ENCODE results near the gene NTN1. TPM values are rescaled to one million over a fixed set of nuclear protein-coding genes. Genes with fewer than 3 reads are reported as not detected.
A peak's percentile ranks its signal among the peaks of the same experiment; 100 is the strongest.

The NTN1 gene
- total RNA-seq, 2 donors from 2014 or later, result 99.9 to 167 TPM

DNA sequence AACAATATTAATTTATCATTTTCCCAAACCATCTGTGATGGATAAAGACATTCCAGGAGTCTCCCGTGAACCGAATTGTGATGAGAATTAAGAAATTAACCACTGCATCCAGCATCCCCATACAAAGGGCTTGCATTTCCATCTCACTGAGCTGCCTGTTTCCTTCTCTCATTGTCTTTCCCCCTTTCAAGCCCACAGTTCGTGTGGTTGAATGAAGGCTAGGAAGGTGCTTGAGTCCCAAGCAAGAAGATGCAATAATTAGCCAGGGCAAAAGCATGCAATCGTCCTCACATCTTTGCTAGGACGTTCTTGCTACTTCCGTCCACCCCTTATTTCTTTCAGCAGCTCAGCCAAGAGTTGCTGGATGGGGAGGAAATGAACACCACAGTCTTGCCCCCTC lies 146.1 kb downstream of the NTN1 start:
- DNase-seq, result no peak
- intact Hi-C loops (cut with DNase I), result no loop called here
- no peak for ATAC-seq

DNA sequence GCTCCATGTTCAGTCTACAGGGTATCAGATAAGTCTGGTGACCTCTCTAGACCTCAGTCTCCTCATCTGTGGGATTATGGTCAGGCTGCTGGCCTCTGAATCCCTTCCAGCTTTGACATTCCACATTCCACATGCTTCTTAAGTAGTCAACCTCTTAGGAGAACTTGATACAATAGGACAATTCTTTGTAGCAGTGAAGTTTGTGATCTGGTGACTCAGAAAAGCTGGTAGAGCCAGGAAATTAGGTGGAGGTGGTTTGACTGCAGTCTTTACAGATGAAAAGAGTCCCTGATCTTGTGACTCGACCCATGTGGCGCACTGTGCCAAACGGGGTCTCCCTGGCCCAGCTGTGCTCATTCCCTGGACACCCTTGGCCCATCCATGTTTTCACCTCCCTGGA lies 147.8 kb downstream of the NTN1 start:
- intact Hi-C loops (cut with DNase I), result no loop called here
- no peak for ATAC-seq
- no peak for DNase-seq

DNA sequence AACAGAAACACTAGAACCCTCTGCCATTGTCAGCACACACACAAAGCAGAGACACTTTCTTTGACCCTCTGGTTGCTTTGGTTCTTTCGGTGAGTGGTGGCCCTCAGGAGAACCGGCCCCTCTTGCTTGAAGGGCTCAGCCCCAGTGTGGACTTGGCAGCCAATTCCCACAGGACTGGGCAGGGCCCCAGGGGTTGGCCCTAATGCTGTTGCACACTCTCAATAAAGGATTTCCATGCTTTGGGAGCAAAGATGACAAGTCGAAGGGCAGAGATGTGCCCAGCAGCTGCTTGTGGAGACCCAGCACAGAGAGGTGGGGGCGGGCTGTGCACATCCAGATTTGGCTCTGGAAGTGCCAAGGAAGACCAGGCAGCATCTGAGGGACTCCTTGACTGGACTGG lies 149.0 kb downstream of the NTN1 start:
- ATAC-seq, result no peak
- intact Hi-C loops (cut with DNase I), result loop anchor here in 1 of 2 donors (10.0 kb wide), 1 partner anchor 176 kb away; no protein-coding TSS in a partner anchor

DNA sequence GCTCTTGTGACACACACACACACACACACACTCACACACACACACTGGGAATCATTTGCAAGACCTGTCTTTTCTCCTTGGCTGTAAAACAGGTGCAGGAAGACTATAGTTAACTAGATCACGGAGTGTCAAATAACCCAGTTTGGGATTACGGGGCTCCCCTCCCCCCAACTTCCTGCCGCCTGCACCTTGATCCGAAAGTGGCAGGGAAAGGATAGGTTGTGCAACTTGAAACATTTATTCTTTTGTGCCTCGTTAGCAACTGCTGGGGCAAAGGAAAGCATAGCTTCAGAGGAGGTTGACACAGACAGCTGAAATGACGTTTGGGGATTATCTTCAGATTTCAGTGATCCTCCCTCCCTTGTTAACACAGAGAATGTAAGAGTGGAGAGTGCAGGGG lies 149.5 kb downstream of the NTN1 start:
- intact Hi-C loops (cut with DNase I), result loop anchor here in 1 of 2 donors (10.0 kb wide), 1 partner anchor 176 kb away; no protein-coding TSS in a partner anchor
- no peak for DNase-seq
- ATAC-seq, result no peak

More for the DNA sequence above, 149.0 kb downstream of the NTN1 start:
- DNase-seq, result no peak

DNA sequence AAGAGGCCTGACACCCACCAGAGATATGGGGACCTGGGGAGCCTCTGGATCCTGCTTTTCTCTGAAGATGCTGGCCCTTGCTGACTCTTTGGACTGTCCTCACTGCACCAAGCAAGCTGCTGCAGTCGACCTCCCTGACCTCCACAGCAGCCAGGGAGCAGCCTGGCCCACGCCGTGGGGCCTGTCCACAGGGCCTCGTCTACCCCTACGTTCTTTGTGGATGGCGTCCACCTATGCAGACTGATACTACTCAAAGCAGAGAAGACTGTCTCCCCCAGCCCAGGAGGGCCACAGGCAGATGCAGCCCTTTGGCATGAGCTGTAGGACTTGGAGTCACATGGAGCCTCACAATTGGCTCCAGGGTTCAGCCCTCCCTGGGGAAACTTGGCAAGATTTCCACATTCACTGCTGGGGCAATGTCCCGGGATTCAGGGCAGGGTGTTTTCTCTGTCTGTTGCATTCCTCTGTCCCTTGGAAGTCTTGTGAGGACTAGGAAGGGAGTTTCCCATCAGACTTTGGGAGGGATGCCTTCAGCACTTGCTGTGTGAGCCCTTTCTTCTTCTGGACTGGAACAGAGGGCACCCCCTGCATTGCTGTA lies 152.2 kb downstream of the NTN1 start:
- intact Hi-C loops (cut with DNase I), result loop anchor here in 1 of 2 donors (10.0 kb wide), 1 partner anchor 179 kb away; no protein-coding TSS in a partner anchor
- ATAC-seq (peak in 1 of 2 donors; percentile 40), DNase-seq (no peak)

DNA sequence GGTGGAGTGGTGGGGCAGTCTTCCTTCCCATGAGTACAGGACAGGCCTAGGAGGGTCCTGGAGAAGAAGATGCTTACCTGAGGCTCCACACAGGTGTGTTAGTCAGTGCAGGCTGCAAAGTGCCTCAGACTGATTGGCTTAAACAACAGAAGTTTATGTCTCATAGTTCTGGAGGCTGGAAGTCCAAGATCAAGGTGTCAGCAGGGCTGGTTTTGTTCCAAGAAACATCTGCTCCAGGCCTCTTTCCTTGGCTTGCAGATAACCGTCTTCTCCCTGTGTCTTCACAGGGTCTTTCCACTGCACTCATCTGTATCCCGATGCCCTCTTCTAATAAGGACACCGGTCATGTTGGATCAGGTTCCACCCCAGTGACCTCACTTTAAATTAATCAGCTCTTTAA lies 153.0 kb downstream of the NTN1 start:
- intact Hi-C loops (cut with DNase I), result loop anchor here in 1 of 2 donors (10.0 kb wide), 1 partner anchor 180 kb away; no protein-coding TSS in a partner anchor
- ATAC-seq, result no peak

DNA sequence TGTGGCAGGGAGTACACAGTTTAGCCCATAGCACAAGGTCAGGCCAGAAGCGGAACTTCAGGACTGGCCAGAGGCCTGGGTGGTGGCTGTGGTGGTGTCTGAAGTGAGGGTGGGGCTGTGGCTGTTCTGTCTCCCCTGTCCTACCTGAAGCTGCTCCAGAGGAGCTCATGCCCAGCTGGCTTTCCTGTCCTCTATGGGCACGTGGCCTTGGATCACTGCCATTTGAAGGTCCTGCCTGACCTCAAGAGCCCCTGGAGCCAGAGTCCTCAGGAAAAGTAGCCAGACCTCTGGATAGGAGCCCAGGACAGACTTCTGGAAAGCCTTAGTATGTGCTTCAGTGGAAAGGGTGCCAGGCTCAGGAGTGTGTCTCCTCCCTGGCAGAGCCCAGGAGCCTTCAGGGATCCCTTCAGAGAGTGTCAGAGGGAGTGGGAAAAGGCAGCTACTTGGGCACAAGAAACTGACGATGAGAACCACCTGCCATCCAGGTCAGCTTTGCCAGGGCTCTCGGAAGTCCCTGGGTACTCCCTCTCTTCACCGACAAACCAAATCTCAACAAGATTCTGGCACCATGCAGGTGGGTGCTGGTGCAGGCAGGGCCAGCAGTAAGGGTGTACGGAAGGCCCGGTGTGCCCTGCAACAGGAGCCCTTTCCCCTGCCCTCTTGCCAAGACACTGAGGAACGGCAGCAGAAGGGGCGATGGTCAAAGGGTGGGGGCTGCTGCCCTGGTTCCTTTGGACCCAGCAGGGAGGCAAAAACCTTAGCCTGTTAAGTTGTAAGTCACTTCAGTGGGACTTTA lies 153.7 kb downstream of the NTN1 start:
- DNase-seq (peak; percentile 53), ATAC-seq (peak in 1 of 2 donors; percentile 56)
- intact Hi-C loops (cut with DNase I), result loop anchor here in 1 of 2 donors (10.0 kb wide), 1 partner anchor 180 kb away; no protein-coding TSS in a partner anchor

More for the DNA sequence above, 153.0 kb downstream of the NTN1 start:
- DNase-seq, result no peak

DNA sequence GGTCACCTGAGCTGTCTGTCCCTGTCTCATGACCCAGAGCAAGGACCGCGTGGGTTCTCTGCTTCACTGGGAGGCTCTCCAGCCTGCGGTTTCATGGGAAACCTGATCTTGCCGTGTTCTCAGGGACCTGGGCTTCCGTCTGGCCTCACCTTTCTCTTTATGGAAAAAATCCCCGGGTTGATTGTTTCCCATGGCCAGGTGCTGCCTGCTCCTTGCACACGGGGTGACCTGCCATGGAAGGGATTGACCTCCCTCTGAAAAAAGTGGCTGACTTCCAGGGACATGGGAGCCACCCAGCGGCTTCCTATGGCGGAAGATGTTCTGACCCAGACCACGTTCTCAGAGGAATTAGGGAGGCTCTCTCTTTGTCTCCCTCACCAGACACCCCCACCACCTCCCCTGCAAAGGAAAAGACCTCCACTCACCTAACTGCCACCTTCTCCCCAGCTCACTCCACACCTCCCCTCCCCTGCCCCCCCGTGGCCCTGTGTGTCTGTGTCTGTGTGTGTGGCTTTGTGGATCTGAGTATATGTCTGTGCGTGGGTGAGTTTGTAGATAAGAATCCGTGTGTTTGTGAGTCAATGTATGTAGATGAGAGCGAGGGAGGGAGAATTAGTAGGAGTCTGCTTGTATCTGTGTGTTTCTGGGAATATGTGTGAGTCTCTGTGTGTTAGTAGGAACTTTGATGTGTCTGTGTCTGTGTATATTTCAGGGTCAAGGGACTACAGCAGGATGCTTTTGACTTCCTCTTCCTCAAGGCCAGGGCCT lies 154.6 kb downstream of the NTN1 start:
- no peak for ATAC-seq
- intact Hi-C loops (cut with DNase I), result loop anchor here in 1 of 2 donors (10.0 kb wide), 1 partner anchor 181 kb away; no protein-coding TSS in a partner anchor

DNA sequence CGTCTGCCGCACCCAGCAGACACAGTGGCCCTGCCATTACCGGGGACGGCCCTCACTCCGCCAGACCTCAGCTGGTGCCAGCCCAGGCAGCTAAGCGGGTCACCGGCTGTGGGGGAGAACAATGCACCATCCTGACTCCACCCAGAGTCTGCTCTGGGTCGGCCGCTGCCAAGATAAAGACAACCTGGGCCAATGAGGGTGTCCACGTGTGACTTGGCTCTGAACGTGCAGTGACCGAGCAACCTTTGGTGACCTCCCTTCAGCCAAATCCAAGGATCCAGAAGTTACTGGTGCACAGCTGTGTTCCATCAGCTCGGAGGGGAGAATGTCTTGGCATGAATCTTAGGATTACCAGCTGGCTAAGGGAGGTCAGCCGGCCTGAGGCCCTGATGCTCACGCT lies 155.9 kb downstream of the NTN1 start:
- intact Hi-C loops (cut with DNase I), result loop anchor here in 1 of 2 donors (10.0 kb wide), 1 partner anchor 182 kb away; no protein-coding TSS in a partner anchor
- DNase-seq (peak; percentile 70), ATAC-seq (peak; percentile 36 to 73)

More for the DNA sequence above, 154.6 kb downstream of the NTN1 start:
- no peak for DNase-seq

DNA sequence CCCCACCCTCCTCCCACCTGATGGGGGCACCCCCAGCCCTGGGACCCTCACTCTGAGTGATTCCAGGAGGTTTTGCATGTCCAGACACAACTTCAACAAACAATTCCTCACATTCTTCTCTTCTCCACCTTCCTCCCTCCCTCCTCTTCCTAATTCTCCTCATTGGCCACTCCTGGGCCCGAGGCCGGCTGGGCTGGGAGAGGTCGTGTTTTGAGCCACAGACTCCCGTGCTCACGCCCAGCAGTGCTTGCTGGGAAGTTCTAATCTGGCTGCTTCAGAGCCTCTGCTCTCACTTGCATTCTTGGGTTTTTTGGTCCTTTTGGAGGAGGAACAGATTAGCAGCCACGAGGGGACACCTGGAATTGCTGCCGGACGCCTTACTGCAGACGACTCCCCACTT lies 157.0 kb downstream of the NTN1 start:
- ATAC-seq (peak in 1 of 2 donors; percentile 34), DNase-seq (no peak)
- intact Hi-C loops (cut with DNase I), result loop anchor here in 1 of 2 donors (10.0 kb wide), 1 partner anchor 184 kb away; no protein-coding TSS in a partner anchor

DNA sequence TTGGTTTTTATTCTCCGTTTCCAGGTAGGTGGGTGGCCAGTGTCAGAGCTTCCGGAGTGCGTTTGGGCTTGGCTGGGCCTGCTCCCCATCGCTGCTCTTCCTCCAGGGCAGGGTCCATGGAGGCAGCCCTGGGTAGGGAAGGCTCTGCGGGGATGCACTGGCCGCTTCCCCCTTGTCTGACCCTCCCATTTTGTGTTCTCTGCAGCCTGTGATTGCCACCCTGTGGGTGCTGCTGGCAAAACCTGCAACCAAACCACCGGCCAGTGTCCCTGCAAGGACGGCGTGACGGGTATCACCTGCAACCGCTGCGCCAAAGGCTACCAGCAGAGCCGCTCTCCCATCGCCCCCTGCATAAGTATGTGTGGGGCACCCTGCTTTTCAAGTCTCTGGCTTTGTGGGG lies 158.3 kb downstream of the NTN1 start:
- intact Hi-C loops (cut with DNase I), result loop anchor here in 1 of 2 donors (10.0 kb wide), 2 partner anchors 55 to 185 kb away; no protein-coding TSS in a partner anchor
- ATAC-seq (no peak), DNase-seq (no peak)

DNA sequence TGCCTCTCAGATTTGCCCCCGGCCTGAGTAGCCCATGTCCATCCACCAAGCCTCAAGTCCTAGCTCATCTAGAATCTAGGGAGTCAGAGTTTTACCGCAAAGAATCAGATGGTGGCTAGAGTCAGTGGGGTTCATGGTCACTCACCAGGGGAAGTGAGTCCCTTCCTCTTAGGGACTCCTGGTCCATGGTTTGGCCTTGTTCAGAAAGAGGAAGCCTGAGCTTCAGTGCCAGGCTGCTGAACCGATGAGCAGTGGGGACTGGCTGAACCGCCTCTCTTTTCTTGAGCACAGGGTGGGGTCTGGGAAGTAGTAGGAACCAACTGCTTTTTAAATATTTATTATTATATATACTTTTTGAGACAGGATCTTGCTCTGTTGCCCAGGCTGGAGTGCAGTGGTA lies 160.3 kb downstream of the NTN1 start:
- DNase-seq, result no peak
- no peak for ATAC-seq
- intact Hi-C loops (cut with DNase I), result loop anchor here in 1 of 2 donors (10.0 kb wide), 1 partner anchor 57 kb away; no protein-coding TSS in a partner anchor

DNA sequence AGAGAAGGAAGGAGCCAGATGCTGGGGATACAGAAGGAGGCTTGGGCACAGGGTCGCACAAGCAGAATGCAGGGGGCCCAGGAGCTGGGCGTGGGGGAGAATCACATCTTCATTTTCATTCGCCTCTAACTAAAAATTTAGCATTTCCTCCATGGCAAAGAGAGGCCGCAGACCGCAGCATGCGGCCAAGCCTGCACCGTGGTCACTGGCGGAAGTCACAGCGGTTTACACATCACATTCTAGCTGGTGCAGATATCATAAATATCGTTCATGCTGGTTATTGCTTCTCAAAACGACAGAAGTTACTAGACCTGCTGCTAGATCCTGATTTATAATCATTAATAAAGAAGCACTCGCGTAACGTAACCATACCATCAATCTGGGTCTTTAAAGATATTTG lies 162.0 kb downstream of the NTN1 start:
- DNase-seq (no peak), ATAC-seq (no peak)
- intact Hi-C loops (cut with DNase I), result loop anchor here in 1 of 2 donors (10.0 kb wide), 1 partner anchor 59 kb away; no protein-coding TSS in a partner anchor

DNA sequence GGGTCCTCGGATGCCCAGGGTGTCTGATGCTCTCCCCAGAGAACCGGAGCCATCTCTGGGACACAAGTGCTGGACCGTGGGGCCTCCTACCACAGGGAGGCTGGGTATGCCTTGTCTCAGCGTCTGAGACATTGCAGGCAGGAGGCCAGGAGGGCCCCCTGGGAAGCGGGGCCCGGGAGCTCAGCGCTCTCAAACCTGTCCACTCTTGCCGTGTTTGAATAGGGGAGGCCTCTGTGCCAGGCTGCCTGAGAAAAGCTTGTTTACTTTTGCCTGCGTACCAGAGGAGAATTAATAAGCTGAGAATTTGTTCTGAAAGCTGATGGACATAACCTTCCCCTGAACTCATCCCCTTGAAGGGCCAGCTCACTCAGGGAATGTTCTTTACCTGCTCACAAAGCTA lies 163.8 kb downstream of the NTN1 start:
- ATAC-seq (no peak), DNase-seq (no peak)
- intact Hi-C loops (cut with DNase I), result loop anchor here in 1 of 2 donors (10.0 kb wide), 1 partner anchor 60 kb away; no protein-coding TSS in a partner anchor

DNA sequence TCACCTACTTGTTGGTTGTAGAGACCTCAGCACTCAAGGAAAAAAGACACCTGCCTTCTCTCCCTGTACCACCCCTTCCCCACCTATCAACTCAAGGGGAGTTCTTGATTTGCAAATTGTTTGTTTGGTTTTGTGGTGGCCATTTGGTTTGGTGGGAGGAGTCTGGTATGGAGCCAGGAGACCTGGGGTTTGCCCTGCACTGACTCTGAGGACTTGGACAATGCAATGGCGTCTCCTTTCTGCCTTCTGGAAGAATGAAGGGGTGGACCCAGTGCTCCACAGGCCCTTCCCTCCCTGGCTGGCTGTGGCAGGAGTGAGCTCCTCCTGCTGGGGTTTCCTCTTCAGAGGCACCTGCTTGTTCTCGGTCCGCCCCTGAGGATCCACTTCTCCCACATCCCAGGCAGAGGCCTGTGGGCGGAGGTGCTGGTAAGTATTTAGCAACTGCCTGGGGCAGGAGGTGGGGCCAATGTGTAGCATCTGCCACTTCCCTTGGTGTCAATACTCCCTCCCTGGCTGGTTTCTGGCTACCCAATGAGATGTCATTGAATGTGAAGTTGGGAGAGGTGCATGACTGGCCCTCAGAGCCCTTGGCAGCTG lies 164.5 kb downstream of the NTN1 start:
- no peak for DNase-seq
- intact Hi-C loops (cut with DNase I), result loop anchor here in 1 of 2 donors (10.0 kb wide), 1 partner anchor 61 kb away; no protein-coding TSS in a partner anchor
- ATAC-seq, result no peak

DNA sequence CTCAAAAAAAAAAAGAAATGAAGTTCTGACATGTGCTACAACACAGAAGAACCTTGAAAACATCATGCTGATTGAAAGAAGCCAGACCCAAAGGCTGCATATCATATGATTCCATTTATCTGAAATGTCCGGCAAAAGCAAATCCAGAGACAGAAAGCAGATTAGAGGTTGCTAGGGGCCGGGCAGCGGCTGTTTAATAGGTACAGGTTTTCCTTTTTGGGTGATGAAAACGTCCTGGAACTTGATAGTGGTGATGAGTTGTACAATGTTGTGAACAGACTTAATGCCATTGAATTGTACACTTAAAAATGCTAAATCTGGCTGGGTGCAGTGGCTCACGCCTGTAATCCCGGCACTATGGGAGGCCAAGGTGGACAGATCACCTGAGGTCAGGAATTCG lies 166.5 kb downstream of the NTN1 start:
- no peak for DNase-seq
- no peak for ATAC-seq
- intact Hi-C loops (cut with DNase I), result loop anchor here in 1 of 2 donors (10.0 kb wide), 1 partner anchor 63 kb away; no protein-coding TSS in a partner anchor

DNA sequence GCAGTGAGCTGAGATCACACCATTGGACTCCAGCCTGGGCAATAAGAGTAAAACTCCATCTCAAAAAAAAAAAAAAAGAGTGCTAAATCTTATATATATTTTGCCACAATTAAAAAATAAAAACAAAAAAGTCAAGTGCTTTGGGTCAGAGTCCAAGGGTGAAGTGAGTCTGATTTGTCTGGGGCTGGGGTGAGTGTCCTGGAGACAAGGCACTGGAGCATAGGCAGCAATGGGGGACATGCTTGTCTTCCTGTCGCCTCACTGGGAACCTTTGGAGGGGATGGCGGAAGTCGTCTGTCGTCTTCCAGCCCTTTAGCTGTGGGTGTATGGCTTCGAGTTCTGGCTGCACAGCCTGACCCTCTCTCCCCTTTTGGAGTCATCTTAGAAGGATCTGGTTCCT lies 167.1 kb downstream of the NTN1 start:
- intact Hi-C loops (cut with DNase I), result loop anchor here in 1 of 2 donors (10.0 kb wide), 1 partner anchor 64 kb away; no protein-coding TSS in a partner anchor
- no peak for DNase-seq
- ATAC-seq, result no peak

DNA sequence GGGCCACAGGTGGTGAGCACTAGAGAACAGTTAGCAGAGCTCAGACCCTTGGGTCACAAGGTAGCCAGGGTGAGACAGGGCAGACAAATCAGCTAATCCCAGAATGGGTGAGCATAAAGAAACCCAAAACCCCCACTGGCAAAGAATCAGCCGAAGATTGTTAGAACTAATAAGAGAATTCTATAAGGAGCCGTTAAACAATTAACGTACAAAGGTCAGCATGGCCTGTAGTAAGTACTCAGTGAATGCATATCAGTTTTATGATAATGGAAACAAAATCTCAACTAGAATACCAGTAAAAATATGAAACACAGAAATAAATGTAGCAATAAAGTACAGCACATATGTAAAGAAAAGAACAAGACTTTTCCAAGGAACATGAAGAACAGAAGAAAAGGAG lies 168.6 kb downstream of the NTN1 start:
- no peak for ATAC-seq
- intact Hi-C loops (cut with DNase I), result loop anchor here in 1 of 2 donors (10.0 kb wide), 1 partner anchor 65 kb away; no protein-coding TSS in a partner anchor
- DNase-seq, result no peak

Measured in left cardiac atrium (tissue), 4 donors.